H9 (cell line): ENCODE data around the gene BRD7. TPM values are rescaled to one million over a fixed set of nuclear protein-coding genes. Genes with fewer than 3 reads are reported as not detected.

Experiments
- DNase-seq: peaks from one replicate; pipeline ENCODE4 v3.0.0-alpha.2; 2017
- H2AFZ ChIP-seq: one replicate; pipeline ENCODE4 v1.6.1; 2013; ENCODE audit warnings: mild to moderate bottlenecking, low read length, control low read depth, moderate library complexity
- H2AK5ac ChIP-seq: 2 replicates; pipeline ENCODE4 v1.6.1; 2013; ENCODE audit warnings: low read length, control low read depth, mixed read lengths; ENCODE audit not compliant: insufficient read length
- H2BK120ac ChIP-seq: one replicate; pipeline ENCODE4 v1.6.1; 2013; ENCODE audit warnings: low read depth, mild to moderate bottlenecking, low read length, control low read depth, inconsistent platforms; ENCODE audit not compliant: poor library complexity, severe bottlenecking
- H2BK12ac ChIP-seq: 2 replicates; pipeline ENCODE4 v1.6.1; 2013; ENCODE audit warnings: low read length, control low read depth, mixed read lengths, low read depth; ENCODE audit not compliant: insufficient read length
- H2BK15ac ChIP-seq: 2 replicates; pipeline ENCODE4 v1.6.1; 2013; ENCODE audit warnings: low read depth, low read length, control low read depth
- H2BK20ac ChIP-seq: one replicate; pipeline ENCODE4 v1.6.1; 2013; ENCODE audit warnings: low read depth, mild to moderate bottlenecking, low read length, control low read depth, inconsistent platforms; ENCODE audit not compliant: poor library complexity, severe bottlenecking
- H2BK5ac ChIP-seq: 2 replicates; pipeline ENCODE4 v1.6.1; 2013; ENCODE audit warnings: low read length, control low read depth, mixed read lengths; ENCODE audit not compliant: insufficient read length
- H3K14ac ChIP-seq: 2 replicates; pipeline ENCODE4 v1.6.1; 2013; ENCODE audit warnings: low read length, control low read depth; ENCODE audit not compliant: insufficient read depth
- H3K18ac ChIP-seq: 2 replicates; pipeline ENCODE4 v1.6.1; 2013; ENCODE audit warnings: low read depth, mild to moderate bottlenecking, mixed read lengths, low read length, control low read depth; ENCODE audit not compliant: insufficient read length
- H3K23ac ChIP-seq: 2 replicates; pipeline ENCODE4 v1.6.1; 2013; ENCODE audit warnings: low read length, control low read depth, mixed read lengths, low read depth; ENCODE audit not compliant: insufficient read length
- H3K23me2 ChIP-seq: 2 replicates; pipeline ENCODE4 v1.6.1; 2013; ENCODE audit warnings: low read depth, mild to moderate bottlenecking, mixed read lengths, low read length, control low read depth; ENCODE audit not compliant: insufficient read length, poor library complexity, severe bottlenecking
- H3K27ac ChIP-seq: 2 replicates; pipeline ENCODE4 v1.5.1; 2013; ENCODE audit warnings: low read length, control low read depth, mixed read lengths, low read depth; ENCODE audit not compliant: insufficient read length
- H3K27me3 ChIP-seq: 2 replicates; pipeline ENCODE4 v1.6.1; 2013; ENCODE audit warnings: low read length, control low read depth, inconsistent platforms; ENCODE audit not compliant: insufficient read depth
- H3K4ac ChIP-seq: 2 replicates; pipeline ENCODE4 v1.6.1; 2013; ENCODE audit warnings: low read depth, mild to moderate bottlenecking, control low read depth, inconsistent platforms, low read length, moderate library complexity
- H3K4me1 ChIP-seq: 2 replicates; pipeline ENCODE4 v1.6.1; 2013; ENCODE audit warnings: low read length, control low read depth, inconsistent platforms; ENCODE audit not compliant: insufficient read depth
- H3K4me2 ChIP-seq: 2 replicates; pipeline ENCODE4 v1.6.1; 2013; ENCODE audit warnings: low read length, control low read depth, mixed read lengths; ENCODE audit not compliant: insufficient read length, insufficient read depth
- H3K56ac ChIP-seq: 2 replicates; pipeline ENCODE4 v1.6.1; 2013; ENCODE audit warnings: low read depth, mild to moderate bottlenecking, mixed read lengths, low read length, control low read depth; ENCODE audit not compliant: insufficient read length
- H3K79me1 ChIP-seq: 2 replicates; pipeline ENCODE4 v1.6.1; 2013; ENCODE audit warnings: low read depth, mild to moderate bottlenecking, moderate library complexity, low read length, control low read depth, inconsistent platforms; ENCODE audit not compliant: insufficient read depth, poor library complexity, severe bottlenecking
- H3K79me2 ChIP-seq: 2 replicates; pipeline ENCODE4 v1.6.1; 2013; ENCODE audit warnings: low read length, control low read depth, inconsistent platforms; ENCODE audit not compliant: insufficient read depth
- H3K9ac ChIP-seq: 2 replicates; pipeline ENCODE4 v1.6.1; 2013; ENCODE audit warnings: low read length, control low read depth, mixed read lengths; ENCODE audit not compliant: insufficient read length; ENCODE audit errors: extremely low read depth
- H3K9me3 ChIP-seq: one replicate; pipeline ENCODE4 v1.6.1; 2013; ENCODE audit warnings: low read depth, low read length, inconsistent platforms; ENCODE audit not compliant: control insufficient read depth
- H3T11ph ChIP-seq: one replicate; pipeline ENCODE4 v1.6.1; 2013; ENCODE audit warnings: mild to moderate bottlenecking, low read length, control low read depth, inconsistent platforms
- H4K20me1 ChIP-seq: one replicate; pipeline ENCODE4 v1.6.1; 2013; ENCODE audit not compliant: control insufficient read depth, insufficient read length, insufficient read depth
- H4K5ac ChIP-seq: 2 replicates; pipeline ENCODE4 v1.6.1; 2013; ENCODE audit warnings: low read depth, mild to moderate bottlenecking, mixed read lengths, low read length, control low read depth; ENCODE audit not compliant: insufficient read length
- H4K8ac ChIP-seq: replicated peaks from 2 replicates; pipeline ENCODE4 v1.6.1; 2013; ENCODE audit warnings: low read length, control low read depth, mixed read lengths, low read depth; ENCODE audit not compliant: insufficient read length
- H4K91ac ChIP-seq: 2 replicates; pipeline ENCODE4 v1.6.1; 2013; ENCODE audit warnings: low read depth, mild to moderate bottlenecking, moderate library complexity, mixed read lengths, low read length, control low read depth; ENCODE audit not compliant: insufficient read length
- H3K27ac Mint-ChIP-seq, 3 experiments: 2 replicates in 2 of 3; 3 replicates in 1 of 3; pipeline ENCODE4 v1.8.0; 2020 to 2021; ENCODE audit warnings: mixed read lengths in 3 of 3, mild to moderate bottlenecking in 1 of 3, moderate library complexity in 1 of 3
- H3K27me3 Mint-ChIP-seq: 2 replicates; pipeline ENCODE4 v1.8.0; 2021; ENCODE audit warnings: low read depth, mild to moderate bottlenecking, moderate library complexity, mixed read lengths
- H3K36me3 Mint-ChIP-seq, 3 experiments: 2 replicates in 2 of 3; 3 replicates in 1 of 3; pipeline ENCODE4 v1.8.0; 2020 to 2021; ENCODE audit warnings: low read depth in 3 of 3, mixed read lengths in 3 of 3; ENCODE audit not compliant: insufficient read depth in 1 of 3
- H3K4me1 Mint-ChIP-seq, 2 experiments: 2 replicates each; pipeline ENCODE4 v1.8.0; 2020; ENCODE audit warnings: mixed read lengths in 2 of 2
- H3K4me3 Mint-ChIP-seq, 2 experiments: 2 replicates in 1 of 2; 3 replicates in 1 of 2; pipeline ENCODE4 v1.8.0; 2020 to 2021; ENCODE audit warnings: mild to moderate bottlenecking in 2 of 2, mixed read lengths in 2 of 2, moderate library complexity in 1 of 2
- H3K9me3 Mint-ChIP-seq, 2 experiments: 2 replicates in 1 of 2; 3 replicates in 1 of 2; pipeline ENCODE4 v1.8.0; 2020; ENCODE audit warnings: mild to moderate bottlenecking in 2 of 2, mixed read lengths in 2 of 2, moderate library complexity in 1 of 2
- WGBS: extraction: QIAGEN DNeasy Blood & Tissue Kit; methylation state at CpG from one replicate; pipeline ENCODE4 v1.1.7; 2013; ENCODE audit warnings: missing lambda C conversion rate, low lambda C conversion rate, mixed read lengths; ENCODE audit not compliant: insufficient read length; ENCODE audit errors: extremely low coverage; 5-methylcytosine and 5-hydroxymethylcytosine counted together
- total RNA-seq: library from RNA; stranded (reverse); gene quantifications from 2 replicates; pipeline ENCODE4 v1.2.1, GENCODE V29; 2021
- TF ChIP-seq, protein P1 (sequence below): fragments of 200-600 bp; sonication (generic); conservative IDR thresholded peaks from 3 replicates; pipeline ENCODE4 v1.8.0; 2021; ENCODE audit warnings: antibody characterized with exemption, mild to moderate bottlenecking

BRD7 gene
- total RNA-seq, 1 experiment from 2014 or later = 112 TPM

DNA sequence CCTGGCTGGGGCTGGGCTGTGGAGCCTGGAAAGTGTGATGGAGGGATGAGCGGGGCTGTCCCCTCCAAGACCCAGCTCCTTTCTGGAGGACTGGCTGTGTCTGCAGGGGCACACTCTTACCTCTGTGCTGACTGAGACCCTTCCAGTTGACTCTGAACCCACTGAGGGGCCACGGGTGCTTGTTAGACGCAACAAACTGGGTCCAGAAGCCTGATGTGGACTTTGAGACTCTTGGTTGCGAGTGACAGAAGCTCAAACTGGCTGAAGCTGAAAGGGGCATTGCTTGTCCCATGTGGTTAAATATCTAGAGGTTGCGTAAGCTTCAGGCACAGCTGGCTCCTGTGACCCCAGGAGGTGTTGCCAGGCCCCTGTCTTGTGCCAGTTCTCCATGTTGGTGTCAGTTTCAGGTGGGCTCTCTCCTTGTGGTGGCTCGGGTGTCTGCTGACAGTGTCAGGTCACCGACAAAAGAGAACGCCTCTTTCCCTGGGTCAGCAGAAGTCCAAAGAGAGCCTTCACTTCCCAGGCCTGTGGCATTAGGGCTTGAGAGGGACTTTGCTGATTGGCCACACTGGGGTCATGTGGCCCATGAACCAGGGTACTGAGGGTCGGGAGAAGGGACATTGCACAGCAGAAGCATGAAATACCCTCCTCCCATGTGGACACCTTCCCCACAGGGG is 85.7 kb downstream of the BRD7 start:
- Histone ChIP-seq H2BK20ac (no peak overlapping the region), H2AFZ (no peak overlapping the region), H2AK5ac (no peak overlapping the region), H3K9me3 (no peaks in the 10 kb centered on the region), H2BK5ac (no peak overlapping the region), H3K14ac (no peak overlapping the region), H3K4me1 (0 out of 2 replicates have a peak, but pooled peaks cover 3% of the 10 kb centered on the region), H4K5ac (no peak overlapping the region), H4K8ac (no peak overlapping the region), H3K56ac (no peak overlapping the region), H3K27me3 (no peaks in the 10 kb centered on the region), H3K4me2 (no peak overlapping the region), H3K79me1 (no peaks in the 10 kb centered on the region), H3T11ph (no peak overlapping the region), H3K27ac (no peak overlapping the region), H2BK12ac (no peak overlapping the region), H3K79me2 (no peaks in the 10 kb centered on the region), H3K23ac (no peak overlapping the region), H3K4ac (no peak overlapping the region), H3K18ac (no peak overlapping the region), H2BK15ac (no peak overlapping the region; the same call in 1 of the 2 replicates), H2BK120ac (no peak overlapping the region), H4K20me1 (no peaks in the 10 kb centered on the region), H4K91ac (no peak overlapping the region), H3K23me2 (no peaks in the 10 kb centered on the region), H3K9ac (no peak overlapping the region)
- WGBS = no CpG with 5 or more reads among the region's 9 CpGs
- Mint-ChIP-seq H3K27ac (no peak overlapping the region; a peak in 1 of 7 replicates), H3K36me3 (peaks cover 0 to 13% (median 0%) of the 10 kb centered on the region in 3 experiments; a peak in 3 of 7 replicates), H3K9me3 (peaks cover 3 to 8% of the 10 kb centered on the region in 2 experiments; a peak in 4 of 5 replicates), H3K4me1 (peaks cover 16 to 20% of the 10 kb centered on the region in 2 experiments), H3K4me3 (no peak overlapping the region), H3K27me3 (no peaks in the 10 kb centered on the region; the same call in 1 of the 2 replicates)
- TF ChIP-seq, protein P1, sequence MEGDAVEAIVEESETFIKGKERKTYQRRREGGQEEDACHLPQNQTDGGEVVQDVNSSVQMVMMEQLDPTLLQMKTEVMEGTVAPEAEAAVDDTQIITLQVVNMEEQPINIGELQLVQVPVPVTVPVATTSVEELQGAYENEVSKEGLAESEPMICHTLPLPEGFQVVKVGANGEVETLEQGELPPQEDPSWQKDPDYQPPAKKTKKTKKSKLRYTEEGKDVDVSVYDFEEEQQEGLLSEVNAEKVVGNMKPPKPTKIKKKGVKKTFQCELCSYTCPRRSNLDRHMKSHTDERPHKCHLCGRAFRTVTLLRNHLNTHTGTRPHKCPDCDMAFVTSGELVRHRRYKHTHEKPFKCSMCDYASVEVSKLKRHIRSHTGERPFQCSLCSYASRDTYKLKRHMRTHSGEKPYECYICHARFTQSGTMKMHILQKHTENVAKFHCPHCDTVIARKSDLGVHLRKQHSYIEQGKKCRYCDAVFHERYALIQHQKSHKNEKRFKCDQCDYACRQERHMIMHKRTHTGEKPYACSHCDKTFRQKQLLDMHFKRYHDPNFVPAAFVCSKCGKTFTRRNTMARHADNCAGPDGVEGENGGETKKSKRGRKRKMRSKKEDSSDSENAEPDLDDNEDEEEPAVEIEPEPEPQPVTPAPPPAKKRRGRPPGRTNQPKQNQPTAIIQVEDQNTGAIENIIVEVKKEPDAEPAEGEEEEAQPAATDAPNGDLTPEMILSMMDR = no peak
- DNase-seq = no peak
